K562 (cell line): ENCODE results near the gene AGMO. TPM values are rescaled to one million over a fixed set of nuclear protein-coding genes. Genes with fewer than 3 reads are reported as not detected.

Experiments used
- ATAC-seq: fragments of 200-7000 bp; cut with Tn5 transposase; 3 replicates; pipeline ENCODE4 v1.9.1; 2020; ENCODE audit warnings: moderate library complexity
- BruUV-seq: library from RNA; stranded (reverse); fragments of 400-500 nt; replicated peaks from 2 replicates; lab custom pipeline; 2021; lab: Mats Ljungman, UMichigan
- CTCF ChIA-PET: fragments of 300-600 bp; formaldehyde crosslinking; extraction: SDS; loops from one replicate; lab custom pipeline; 2021; ENCODE audit warnings: low intra/inter-chr PET ratio; lab: Yijun Ruan, JAX
- POLR2A ChIA-PET: fragments of 300-600, 350-650 bp; sonication (Branson Sonifier 250); formaldehyde crosslinking; extraction: SDS; loops from one replicate; lab custom pipeline; 2021; ENCODE audit warnings: antibody characterized with exemption, inconsistent platforms; lab: Yijun Ruan, JAX
- DNase-seq, 4 experiments: peaks; one replicate each; pipeline versions ENCODE4 v3.0.0 to v3.0.0-alpha.2; 2011 to 2018; ENCODE audit warnings: low spot score in 3 of 4, mixed read lengths in 3 of 4; ENCODE audit errors: extremely low read depth in 1 of 4
- FAIRE-seq: peaks from 2 replicates; lab custom pipeline; 2011; peaks lifted over from hg19 to GRCh38; lab: Jason Lieb, UNC
- H2AFZ ChIP-seq: 2 replicates; pipeline ENCODE4 v1.6.0; 2011; ENCODE audit warnings: low read depth, low read length, control low read depth, inconsistent platforms
- H3K27ac ChIP-seq: fragments of 200-600 bp; 3 replicates; pipeline ENCODE4 v1.8.0; 2011; ENCODE audit warnings: low read depth, mild to moderate bottlenecking, control low read depth, inconsistent platforms, low read length, moderate library complexity, mixed read lengths; ENCODE audit errors: extremely low read depth
- H3K27me3 ChIP-seq, 2 experiments: fragments of 300-600 bp in 1 of 2; 2 replicates in 1 of 2; 3 replicates in 1 of 2; pipeline versions ENCODE4 v1.6.0 to v1.8.0; 2011; ENCODE audit warnings: inconsistent platforms in 2 of 2, low read length in 2 of 2, mild to moderate bottlenecking in 1 of 2, mixed read lengths in 1 of 2, moderate library complexity in 1 of 2; ENCODE audit not compliant: control insufficient read depth in 2 of 2, insufficient read depth in 2 of 2
- H3K36me3 ChIP-seq: fragments of 300-600 bp; 3 replicates; pipeline ENCODE4 v1.8.0; 2011; ENCODE audit warnings: mild to moderate bottlenecking, low read length, inconsistent platforms; ENCODE audit not compliant: control insufficient read depth, insufficient read depth
- H3K4me1 ChIP-seq, 2 experiments: fragments of 200-600 bp in 1 of 2; replicated peaks in 1 of 2; 2 replicates in 1 of 2; 3 replicates in 1 of 2; pipeline versions ENCODE4 v1.5.1 to v1.8.0; 2011; ENCODE audit warnings: inconsistent platforms in 2 of 2, low read length in 2 of 2, mild to moderate bottlenecking in 1 of 2, mixed read lengths in 1 of 2, moderate library complexity in 1 of 2; ENCODE audit not compliant: control insufficient read depth in 2 of 2, insufficient read depth in 2 of 2
- H3K4me2 ChIP-seq: 2 replicates; pipeline ENCODE4 v1.6.1; 2011; ENCODE audit warnings: low read length, control low read depth, inconsistent platforms, mixed read lengths; ENCODE audit not compliant: insufficient read depth
- H3K4me3 ChIP-seq: fragments of 200-600 bp; sonication (generic), shearing (Covaris generic); 2 replicates; pipeline ENCODE4 v1.5.1; 2016; ENCODE audit warnings: control low read depth, inconsistent platforms
- H3K79me2 ChIP-seq: fragments of 200-600 bp; 3 replicates; pipeline ENCODE4 v1.8.0; 2011; ENCODE audit warnings: low read length, inconsistent platforms; ENCODE audit not compliant: control insufficient read depth, insufficient read depth
- H3K9ac ChIP-seq, 2 experiments: 2 replicates each; pipeline versions ENCODE4 v1.6.0 to v1.6.1; 2011; ENCODE audit warnings: low read depth in 2 of 2, low read length in 2 of 2, control low read depth in 1 of 2, inconsistent platforms in 1 of 2, mild to moderate bottlenecking in 1 of 2, mixed read lengths in 1 of 2; ENCODE audit not compliant: insufficient read depth in 1 of 2
- H3K9me1 ChIP-seq: one replicate; pipeline ENCODE4 v1.6.0; 2011; ENCODE audit warnings: inconsistent platforms, mild to moderate bottlenecking, low read length, moderate library complexity; ENCODE audit not compliant: control insufficient read depth, insufficient read depth
- H3K9me3 ChIP-seq: replicated peaks from 2 replicates; pipeline ENCODE4 v1.5.1; 2011; ENCODE audit warnings: low read depth, low read length, inconsistent platforms; ENCODE audit not compliant: control insufficient read depth, insufficient read depth
- H4K20me1 ChIP-seq: replicated peaks from 2 replicates; pipeline ENCODE4 v1.6.1; 2011; ENCODE audit warnings: low read length, inconsistent platforms, mixed read lengths; ENCODE audit not compliant: control insufficient read depth, insufficient read depth
- GMEB1 ChIP-seq: fragments of 250-450 bp; sonication (Bioruptor Pico); IDR thresholded peaks from 2 replicates; pipeline ENCODE4 v1.4.0; 2020; ENCODE audit warnings: mild to moderate bottlenecking
- GTF2F1 ChIP-seq: IDR thresholded peaks from 2 replicates; pipeline ENCODE4 v1.6.1; 2011; ENCODE audit warnings: low read depth, low read length, improper control_type of control experiment
- NCOR1 ChIP-seq: fragments of 450-650 bp; IDR thresholded peaks from 2 replicates; pipeline ENCODE4 v1.6.1; 2016; ENCODE audit warnings: mild to moderate bottlenecking, moderate library complexity
- RNF219 ChIP-seq: fragments of 250-450 bp; sonication (Bioruptor Pico); IDR thresholded peaks from 2 replicates; pipeline ENCODE4 v1.5.0; 2022; ENCODE audit warnings: mild to moderate bottlenecking
- ZNF518B ChIP-seq: fragments of 250-450 bp; sonication (Bioruptor Pico); IDR thresholded peaks from 2 replicates; pipeline ENCODE4 v1.5.0; 2021; ENCODE audit warnings: mild to moderate bottlenecking, moderate library complexity
- WGBS: fragments of 100-300 bp; shearing (Covaris generic); methylation state at CpG from one replicate; pipeline ENCODE4 v1.1.6; 2016; ENCODE audit warnings: low coverage, mixed read lengths; ENCODE audit not compliant: insufficient coverage; ENCODE audit errors: missing lambda C conversion rate; 5-methylcytosine and 5-hydroxymethylcytosine counted together
- in situ Hi-C: fragments of 300-500 bp; cut with MboI; formaldehyde crosslinking; loops from 4 replicates; pipeline ENCODE4 v1.15.0; 2018; ENCODE audit warnings: inconsistent platforms, mixed read lengths
- intact Hi-C: fragments of 100-400 bp; cut with micrococcal nuclease; formaldehyde crosslinking; loops from 2 replicates; pipeline ENCODE4 v1.14.2; 2022
- polyA plus RNA-seq, 8 experiments: library from polyadenylated mRNA; depleted of rRNA in 4 of 8; stranded (reverse) in 5 of 8; unstranded in 3 of 8; fragments of >200 nt; fragmentation: Nextera tagmentation in 2 of 8; fragmentation: Illumina TruSeq in 1 of 8; extraction: Ambion mirVana in 2 of 8; extraction: Trizol in 1 of 8; gene quantifications; 2 replicates each; pipeline versions ENCODE4 v1.2.1 to v1.2.3, GENCODE V29; 2011 to 2014; ENCODE audit warnings: inconsistent platforms in 1 of 8, missing spikeins in 1 of 8
- total RNA-seq, 7 experiments: library from RNA; depleted of rRNA in 6 of 7; stranded (reverse); fragments of >200 nt in 6 of 7; fragmentation: Illumina TruSeq in 2 of 7; extraction: Trizol in 2 of 7; gene quantifications; 2 replicates each; pipeline versions ENCODE4 v1.2.1 to v1.2.3, GENCODE V29; 2011 to 2021; ENCODE audit warnings: low replicate concordance in 1 of 7
- TF ChIP-seq, protein P1 (sequence below): IDR thresholded peaks from 2 replicates; pipeline ENCODE4 v1.6.1; 2014; ENCODE audit warnings: antibody characterized with exemption

Gene AGMO
- total and polyA plus RNA-seq, 9 of the 15 experiments (the other 6 are each of a cell fraction or from before 2014, with no cell fraction given) = 0.30 to 1.4 (median 0.69) TPM; not detected in 1

- TF ChIP-seq ZNF518B = no peak
- TF ChIP-seq, protein P1, sequence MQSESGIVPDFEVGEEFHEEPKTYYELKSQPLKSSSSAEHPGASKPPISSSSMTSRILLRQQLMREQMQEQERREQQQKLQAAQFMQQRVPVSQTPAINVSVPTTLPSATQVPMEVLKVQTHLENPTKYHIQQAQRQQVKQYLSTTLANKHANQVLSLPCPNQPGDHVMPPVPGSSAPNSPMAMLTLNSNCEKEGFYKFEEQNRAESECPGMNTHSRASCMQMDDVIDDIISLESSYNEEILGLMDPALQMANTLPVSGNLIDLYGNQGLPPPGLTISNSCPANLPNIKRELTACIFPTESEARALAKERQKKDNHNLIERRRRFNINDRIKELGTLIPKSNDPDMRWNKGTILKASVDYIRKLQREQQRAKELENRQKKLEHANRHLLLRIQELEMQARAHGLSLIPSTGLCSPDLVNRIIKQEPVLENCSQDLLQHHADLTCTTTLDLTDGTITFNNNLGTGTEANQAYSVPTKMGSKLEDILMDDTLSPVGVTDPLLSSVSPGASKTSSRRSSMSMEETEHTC = no peak
- TF ChIP-seq GMEB1 (CRISPR knock-in tag) = no peak
These were observed 185.2 kb downstream of the AGMO start (continued) for GRCh38 chr7:15376600-15376999.

- no peak for FAIRE-seq
- H3K79me2 ChIP-seq = no peaks in the 10 kb centered on the region
- POLR2A ChIA-PET = no interaction called here
- DNase-seq = no peak
- TF ChIP-seq GTF2F1 = no peak
- TF ChIP-seq RNF219 (CRISPR knock-in tag) = no peak
- no peak for TF ChIP-seq NCOR1
- TF ChIP-seq, all 486 proteins: peak for 0
- no peak overlapping the region for H3K27ac ChIP-seq
- H3K9me3 ChIP-seq = no peaks in the 10 kb centered on the region; the same call in 1 of the 2 replicates
- CTCF ChIA-PET = no interaction called here
- H3K4me3 ChIP-seq = no peak overlapping the region
- intact Hi-C loops = no loop called here
- no peak for ATAC-seq
- in situ Hi-C loops = no loop called here
- no peak overlapping the region for H3K4me2 ChIP-seq
- no peaks in the 10 kb centered on the region for H3K4me1 ChIP-seq
- H4K20me1 ChIP-seq = no peaks in the 10 kb centered on the region
- no peaks in the 10 kb centered on the region for H3K9me1 ChIP-seq
- 0% methylated on average over 1 of the region's 1 CpG for WGBS
- H3K36me3 ChIP-seq = no peaks in the 10 kb centered on the region
- BruUV-seq = no TSS peak
- no peak overlapping the region for H3K9ac ChIP-seq
- H3K27me3 ChIP-seq = no peaks in the 10 kb centered on the region
- no peak overlapping the region for H2AFZ ChIP-seq
These were observed 191.4 kb downstream of the AGMO start for GRCh38 chr7:15370441-15370840.
